ENCODE data around the gene RRP1. TPM values are rescaled to one million over a fixed set of nuclear protein-coding genes. Genes with fewer than 3 reads are reported as not detected.

The RRP1 gene
- total RNA-seq, 1 experiment from 2014 or later: 76.4 TPM

- DNase-seq (no peak), ATAC-seq (no peak)
- Histone ChIP-seq H3K4me3 (ENCODE audit: low read length) (no peak overlapping the region), H3K27me3 (ENCODE audit: low read length) (no peaks in the 10 kb centered on the region), H3K9ac (ENCODE audit: low read length) (no peak overlapping the region), H2AFZ (ENCODE audit: low read length) (no peak overlapping the region), H3K9me3 (ENCODE audit: low read length) (no peaks in the 10 kb centered on the region), H3K79me2 (ENCODE audit: low read length) (no peaks in the 10 kb centered on the region), H3K36me3 (ENCODE audit: low read depth, low read length) (no peaks in the 10 kb centered on the region), H3K4me1 (ENCODE audit: insufficient read depth, low read length) (peaks cover 6% of the 10 kb centered on the region), H3F3A (ENCODE audit: low read length, unreplicated experiment) (no peaks in the 10 kb centered on the region), H3K9me2 (replicated peaks; ENCODE audit: low read length) (no peaks in the 10 kb centered on the region), H4K20me1 (ENCODE audit: low read length) (no peaks in the 10 kb centered on the region), H3K27ac (ENCODE audit: low read length) (no peak overlapping the region), H3K4me2 (ENCODE audit: low read length) (0 out of 2 replicates have a peak overlapping the region, but pooled peaks have one; percentile 62)
- intact Hi-C loops (cut with micrococcal nuclease): no loop called here
- ChIA-PET CTCF (interaction anchor here (0.6 kb wide), 1 partner anchor 27 kb away, joined by 5 read pairs; no protein-coding TSS in a partner anchor), POLR2A (ENCODE audit: unreplicated experiment) (no interaction called here)
- TF ChIP-seq CTCF (conservative IDR thresholded peaks at IDR 0.05; ENCODE audit: low read depth, low read length): no peak
- TF ChIP-seq EZH2phosphoT487 (IDR thresholded peaks at IDR 0.05; ENCODE audit: borderline replicate concordance, low read length): no peak
- no peak for TF ChIP-seq EZH2 (IDR thresholded peaks at IDR 0.05; ENCODE audit: low read length, unreplicated experiment)
- no TSS peak for BruUV-seq (replicated peaks)
Observed at GRCh38 chr21:43829161-43829560, 39.8 kb downstream of the RRP1 start.

- H3F3A ChIP-seq (ENCODE audit: low read length, unreplicated experiment): no peaks in the 10 kb centered on the region
- peak overlapping the region; percentile 62 for H3K4me2 ChIP-seq (ENCODE audit: low read length)
- no peaks in the 10 kb centered on the region for H4K20me1 ChIP-seq (ENCODE audit: low read length)
- no peaks in the 10 kb centered on the region for H3K79me2 ChIP-seq (ENCODE audit: low read length)
- peak; percentile 39 for ATAC-seq
- H3K4me1 ChIP-seq (ENCODE audit: insufficient read depth, low read length): peaks cover 6% of the 10 kb centered on the region
- peak; percentile 52 for DNase-seq
- POLR2A ChIA-PET (ENCODE audit: unreplicated experiment): interaction anchor here (0.7 kb wide), 1 partner anchor 120 kb away, joined by 3 read pairs; no protein-coding TSS in a partner anchor
- H2AFZ ChIP-seq (ENCODE audit: low read length): peak overlapping the region; percentile 55
- H3K4me3 ChIP-seq (ENCODE audit: low read length): peak overlapping the region; percentile 18; the same call in 1 of the 2 replicates
- no peaks in the 10 kb centered on the region for H3K36me3 ChIP-seq (ENCODE audit: low read depth, low read length)
- H3K9ac ChIP-seq (ENCODE audit: low read length): no peak overlapping the region
- BruUV-seq (replicated peaks): no TSS peak
- H3K9me3 ChIP-seq (ENCODE audit: low read length): no peaks in the 10 kb centered on the region
- TF ChIP-seq EZH2 (IDR thresholded peaks at IDR 0.05; ENCODE audit: low read length, unreplicated experiment): no peak
- peak; percentile 57 for TF ChIP-seq CTCF (conservative IDR thresholded peaks at IDR 0.05; ENCODE audit: low read depth, low read length)
- intact Hi-C loops (cut with micrococcal nuclease): no loop called here
- CTCF ChIA-PET: interaction anchor here (0.5 kb wide), 1 partner anchor 11 kb away, joined by 10 read pairs; no protein-coding TSS in a partner anchor
- no peak overlapping the region for H3K27ac ChIP-seq (ENCODE audit: low read length)
- H3K9me2 ChIP-seq (replicated peaks; ENCODE audit: low read length): no peaks in the 10 kb centered on the region
- H3K27me3 ChIP-seq (ENCODE audit: low read length): no peaks in the 10 kb centered on the region
Observed at GRCh38 chr21:43829575-43830119, 40.3 kb downstream of the RRP1 start.

GRCh38 chr21:43832158-43832550, 42.8 kb downstream of the RRP1 start:
- H3K9ac ChIP-seq (ENCODE audit: low read length): no peak overlapping the region
- H3K79me2 ChIP-seq (ENCODE audit: low read length): no peaks in the 10 kb centered on the region
- no peaks in the 10 kb centered on the region for H3F3A ChIP-seq (ENCODE audit: low read length, unreplicated experiment)
- intact Hi-C loops (cut with micrococcal nuclease): no loop called here
- no peak for TF ChIP-seq EZH2phosphoT487 (IDR thresholded peaks at IDR 0.05; ENCODE audit: borderline replicate concordance, low read length)
- no peak for TF ChIP-seq CTCF (conservative IDR thresholded peaks at IDR 0.05; ENCODE audit: low read depth, low read length)
- TF ChIP-seq EZH2 (IDR thresholded peaks at IDR 0.05; ENCODE audit: low read length, unreplicated experiment): no peak
- ChIA-PET CTCF (no interaction called here), POLR2A (ENCODE audit: unreplicated experiment) (no interaction called here)
- no peaks in the 10 kb centered on the region for H4K20me1 ChIP-seq (ENCODE audit: low read length)
- H3K27ac ChIP-seq (ENCODE audit: low read length): no peak overlapping the region
- DNase-seq (no peak), ATAC-seq (no peak)
- no peaks in the 10 kb centered on the region for H3K4me1 ChIP-seq (ENCODE audit: insufficient read depth, low read length)
- H3K4me2 ChIP-seq (ENCODE audit: low read length): no peak overlapping the region
- H3K27me3 ChIP-seq (ENCODE audit: low read length): no peaks in the 10 kb centered on the region
- no peaks in the 10 kb centered on the region for H3K9me2 ChIP-seq (replicated peaks; ENCODE audit: low read length)
- no peak overlapping the region for H3K4me3 ChIP-seq (ENCODE audit: low read length)
- BruUV-seq (replicated peaks): no TSS peak
- no peaks in the 10 kb centered on the region for H3K9me3 ChIP-seq (ENCODE audit: low read length)
- no peak overlapping the region for H2AFZ ChIP-seq (ENCODE audit: low read length)
- H3K36me3 ChIP-seq (ENCODE audit: low read depth, low read length): no peaks in the 10 kb centered on the region
